HG03045 (cell line): ENCODE data around the gene TCF7L1.
"Not testable (repeated sequence)": the region's sequence is repeated elsewhere in the genome, so short reads cannot be mapped to it uniquely, and the experiment has no call there.

Experiments used
- ATAC-seq: cut with Tn5 transposase; IDR thresholded peaks from one replicate; pipeline ENCODE4 v1.9.1; 2021; ENCODE audit warnings: mild to moderate bottlenecking, moderate library complexity; ENCODE audit not compliant: unreplicated experiment

TCF7L1 gene, protein sequence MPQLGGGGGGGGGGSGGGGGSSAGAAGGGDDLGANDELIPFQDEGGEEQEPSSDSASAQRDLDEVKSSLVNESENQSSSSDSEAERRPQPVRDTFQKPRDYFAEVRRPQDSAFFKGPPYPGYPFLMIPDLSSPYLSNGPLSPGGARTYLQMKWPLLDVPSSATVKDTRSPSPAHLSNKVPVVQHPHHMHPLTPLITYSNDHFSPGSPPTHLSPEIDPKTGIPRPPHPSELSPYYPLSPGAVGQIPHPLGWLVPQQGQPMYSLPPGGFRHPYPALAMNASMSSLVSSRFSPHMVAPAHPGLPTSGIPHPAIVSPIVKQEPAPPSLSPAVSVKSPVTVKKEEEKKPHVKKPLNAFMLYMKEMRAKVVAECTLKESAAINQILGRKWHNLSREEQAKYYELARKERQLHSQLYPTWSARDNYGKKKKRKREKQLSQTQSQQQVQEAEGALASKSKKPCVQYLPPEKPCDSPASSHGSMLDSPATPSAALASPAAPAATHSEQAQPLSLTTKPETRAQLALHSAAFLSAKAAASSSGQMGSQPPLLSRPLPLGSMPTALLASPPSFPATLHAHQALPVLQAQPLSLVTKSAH

GRCh38 chr2:85132834-85133637, at the start of gene TCF7L1:
Gene TCF7L1 (plus strand): TSS chr2:85133392. CDS start chr2:85133685, 293 bp downstream.
- no peak for ATAC-seq

DNA sequence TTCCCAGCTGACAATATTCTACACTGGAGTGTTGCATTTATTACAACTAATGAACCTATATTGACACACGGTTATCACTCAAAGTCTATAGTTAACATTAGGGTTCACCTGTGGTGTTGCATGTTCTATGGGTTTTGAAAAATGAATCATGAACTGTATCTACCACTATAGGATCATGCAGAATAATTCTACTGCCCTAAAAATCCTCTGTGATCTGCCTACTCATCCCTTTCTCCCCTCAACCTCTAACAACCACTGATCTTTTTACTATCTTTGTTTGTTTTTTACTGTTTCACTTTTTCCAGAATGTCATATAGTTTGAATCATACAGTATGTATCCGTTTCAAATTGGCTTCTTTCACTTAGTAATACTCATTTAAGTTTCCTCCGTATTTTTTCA, 47.6 kb upstream of the TCF7L1 start:
- no peak for ATAC-seq

DNA sequence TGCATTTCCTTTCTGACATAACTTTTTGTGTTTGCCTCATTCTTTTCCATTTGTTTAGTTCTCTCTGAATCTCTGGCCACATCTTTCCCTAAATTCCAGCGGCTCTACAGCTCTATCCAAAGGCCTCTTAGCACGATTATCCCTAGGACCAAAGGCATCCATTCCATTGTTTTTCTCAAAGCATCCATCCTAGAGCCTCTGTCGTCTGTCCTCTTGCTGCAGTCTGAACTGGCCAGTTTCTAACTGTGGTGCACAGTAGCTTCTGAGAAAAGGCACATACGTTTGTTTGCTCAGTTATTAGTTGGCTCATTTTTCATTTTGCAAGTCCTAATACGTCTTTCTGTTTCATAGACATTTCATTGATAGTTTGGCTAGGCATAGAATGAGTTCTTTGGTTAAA, 45.7 kb upstream of the TCF7L1 start:
- ATAC-seq: no peak

GRCh38 chr2:85088921-85089320, 44.3 kb upstream of the TCF7L1 start:
- no peak for ATAC-seq

DNA sequence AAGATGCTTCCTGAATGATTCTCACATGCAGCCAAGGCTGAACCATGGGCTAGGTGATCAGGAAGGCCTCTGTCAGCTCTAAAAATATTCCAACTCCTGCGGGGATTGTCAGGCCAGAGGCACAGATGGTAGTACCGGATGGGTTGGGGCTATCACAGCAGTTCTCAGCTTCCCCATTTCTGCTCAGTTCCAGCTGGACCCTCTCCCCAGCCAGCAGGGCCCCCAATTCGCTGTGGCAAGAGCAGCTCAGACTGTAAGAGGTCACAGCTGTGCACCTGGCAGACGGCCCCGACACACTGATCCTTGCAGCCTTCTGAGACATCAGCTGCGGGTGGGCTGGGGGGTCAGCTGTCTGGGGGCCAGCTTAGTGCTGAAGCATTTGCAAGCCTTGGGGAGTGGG, 43.6 kb upstream of the TCF7L1 start:
- no peak for ATAC-seq

GRCh38 chr2:85091838-85092237, 41.4 kb upstream of the TCF7L1 start:
- no peak for ATAC-seq

- no peak for ATAC-seq
These were observed 38.1 kb upstream of the TCF7L1 start for GRCh38 chr2:85095094-85095493.

GRCh38 chr2:85096616-85097015, 36.6 kb upstream of the TCF7L1 start:
- no peak for ATAC-seq

- no peak for ATAC-seq
These were observed 29.0 kb upstream of the TCF7L1 start for GRCh38 chr2:85104228-85104627.

- ATAC-seq: no peak
These were observed 26.6 kb upstream of the TCF7L1 start for GRCh38 chr2:85106489-85107180.

DNA sequence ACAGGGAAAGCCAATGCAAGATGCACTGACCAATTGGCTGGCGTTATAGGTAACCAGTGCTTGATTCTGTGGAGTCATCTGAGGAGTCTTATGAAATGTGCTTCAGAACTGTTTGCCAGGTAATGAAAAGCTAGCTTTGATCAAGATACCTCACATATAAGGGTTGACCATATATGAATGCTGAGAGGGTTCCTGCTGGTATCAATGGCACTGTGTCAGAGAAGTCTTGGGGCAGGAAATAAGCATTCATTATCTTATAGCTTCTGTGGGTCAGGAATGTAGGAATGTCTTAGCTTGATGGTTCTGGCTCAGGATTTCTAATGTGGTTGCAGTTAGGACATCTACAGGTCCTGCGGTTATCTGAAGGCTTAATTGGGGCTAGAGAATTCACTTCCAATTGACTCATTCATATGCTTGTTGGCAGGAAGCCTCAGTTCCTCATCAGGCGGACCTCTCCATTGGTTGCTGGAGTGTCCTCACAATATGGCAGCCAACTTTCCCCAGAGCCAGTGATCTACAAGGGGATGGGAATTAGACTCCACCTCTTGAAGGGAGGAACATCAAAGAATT, 22.1 kb upstream of the TCF7L1 start:
- no peak for ATAC-seq

DNA sequence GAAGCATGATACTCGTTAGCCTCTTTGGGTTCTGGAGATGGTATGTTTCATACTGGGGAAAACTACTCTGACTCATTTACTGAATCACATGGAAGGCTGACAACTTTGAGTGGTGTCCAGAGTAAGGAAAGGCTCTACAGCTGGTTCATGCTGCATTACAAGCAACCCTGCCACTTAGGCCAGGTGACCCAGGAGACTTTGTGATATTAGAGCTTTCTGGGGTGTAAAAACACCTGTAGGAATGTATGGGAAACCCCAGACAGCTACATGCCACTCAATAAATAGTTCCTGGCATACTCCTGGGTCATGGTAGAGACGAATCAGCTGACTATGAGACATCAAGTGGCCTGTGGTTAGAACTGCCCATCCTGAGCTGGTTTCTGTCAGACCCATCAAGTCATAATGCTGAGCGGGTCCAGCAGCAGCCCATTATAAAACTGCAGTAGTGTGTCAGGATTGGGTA, 21.3 kb upstream of the TCF7L1 start:
- ATAC-seq: no peak

GRCh38 chr2:85112906-85113625, 20.1 kb upstream of the TCF7L1 start:
- no peak for ATAC-seq

GRCh38 chr2:85114586-85115330, 18.4 kb upstream of the TCF7L1 start:
- no peak for ATAC-seq

- no peak for ATAC-seq
These were observed 17.0 kb upstream of the TCF7L1 start for GRCh38 chr2:85116207-85116606.

DNA sequence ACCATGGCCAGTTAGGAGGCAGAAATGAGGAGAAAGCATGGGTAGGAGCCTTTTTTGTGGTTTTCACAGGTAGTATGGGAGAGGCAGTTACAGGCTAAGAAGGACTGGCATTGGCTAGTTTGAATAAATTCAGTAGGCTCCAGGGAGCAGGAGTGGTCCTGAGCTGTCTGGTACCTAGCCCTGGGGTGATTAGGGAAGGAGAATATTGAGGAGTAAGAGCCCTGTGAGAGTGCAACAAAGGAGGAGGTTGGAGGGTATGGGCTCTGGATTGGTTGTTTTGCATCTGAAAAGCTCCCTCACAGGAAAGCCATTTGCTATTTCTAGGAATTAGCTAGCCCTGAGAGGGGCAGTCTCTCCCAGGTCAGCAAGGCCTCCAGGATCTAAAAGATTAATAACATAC, 13.3 kb upstream of the TCF7L1 start:
- ATAC-seq: no peak

GRCh38 chr2:85120363-85120762, 12.8 kb upstream of the TCF7L1 start:
- ATAC-seq: no peak

DNA sequence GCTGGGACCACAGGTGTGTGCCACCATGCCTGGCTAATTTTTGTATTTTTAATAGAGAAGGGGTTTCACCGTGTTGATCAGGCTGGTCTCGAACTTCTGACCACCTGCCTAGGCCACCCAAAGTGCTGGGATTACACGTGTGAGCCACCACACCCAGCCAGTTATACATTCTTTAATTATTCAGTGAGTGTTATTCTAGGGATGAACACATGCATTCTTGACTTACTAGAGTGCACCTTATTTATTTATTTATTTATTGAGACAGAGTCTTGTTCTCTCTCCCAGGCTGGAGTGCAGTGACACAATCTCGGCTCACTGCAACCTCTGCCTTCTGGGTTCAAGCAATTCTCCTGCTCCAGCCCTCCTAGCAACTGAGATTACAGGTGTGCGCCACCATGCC, 6.7 kb upstream of the TCF7L1 start:
- not testable (repeated sequence) for ATAC-seq

- no peak for ATAC-seq
These were observed 3.3 kb upstream of the TCF7L1 start for GRCh38 chr2:85129861-85130260.
